ENCODE measurements around the gene SHH.

GRCh38 chr7:155840909-155841308 lies 28.6 kb upstream of the SHH start:
- no peak for TF ChIP-seq YY1 (IDR thresholded peaks at IDR 0.05; ENCODE audit: insufficient read depth, insufficient read length)
- no peak for TF ChIP-seq ZNF274 (IDR thresholded peaks at IDR 0.05; ENCODE audit: low read depth, low read length)
- no peak for TF ChIP-seq SUZ12 (IDR thresholded peaks at IDR 0.05; ENCODE audit: extremely low read depth, insufficient read depth, insufficient read length)
